Measurements from ENCODE around the gene SNX7.
A peak's percentile ranks its signal among the peaks of the same experiment; 100 is the strongest.

Gene SNX7

DNA sequence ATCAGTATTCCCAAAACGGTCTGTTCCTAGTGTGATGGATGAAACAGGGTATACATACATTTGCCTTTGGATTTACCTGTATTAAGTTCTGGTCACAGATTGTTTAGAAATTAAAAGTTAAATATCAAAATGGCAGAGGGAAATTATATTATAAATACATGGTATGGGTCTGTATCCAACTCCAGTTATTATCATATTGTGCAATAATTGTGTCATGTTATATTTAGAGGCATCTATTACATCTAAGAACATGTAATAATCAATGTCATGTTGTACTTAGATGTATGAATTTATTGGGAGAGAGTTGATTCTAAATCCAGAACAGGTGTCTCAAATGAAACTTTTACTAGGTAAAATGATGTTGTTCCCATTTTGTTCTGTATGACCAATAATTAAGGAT, 79.6 kb downstream of the SNX7 start:
- DNase-seq (ENCODE audit: low spot score): no peak
- in situ Hi-C loops (cut with MboI; ENCODE audit: low sequenced_read_pairs, unreplicated experiment): no loop called here
- TF ChIP-seq, protein P1, sequence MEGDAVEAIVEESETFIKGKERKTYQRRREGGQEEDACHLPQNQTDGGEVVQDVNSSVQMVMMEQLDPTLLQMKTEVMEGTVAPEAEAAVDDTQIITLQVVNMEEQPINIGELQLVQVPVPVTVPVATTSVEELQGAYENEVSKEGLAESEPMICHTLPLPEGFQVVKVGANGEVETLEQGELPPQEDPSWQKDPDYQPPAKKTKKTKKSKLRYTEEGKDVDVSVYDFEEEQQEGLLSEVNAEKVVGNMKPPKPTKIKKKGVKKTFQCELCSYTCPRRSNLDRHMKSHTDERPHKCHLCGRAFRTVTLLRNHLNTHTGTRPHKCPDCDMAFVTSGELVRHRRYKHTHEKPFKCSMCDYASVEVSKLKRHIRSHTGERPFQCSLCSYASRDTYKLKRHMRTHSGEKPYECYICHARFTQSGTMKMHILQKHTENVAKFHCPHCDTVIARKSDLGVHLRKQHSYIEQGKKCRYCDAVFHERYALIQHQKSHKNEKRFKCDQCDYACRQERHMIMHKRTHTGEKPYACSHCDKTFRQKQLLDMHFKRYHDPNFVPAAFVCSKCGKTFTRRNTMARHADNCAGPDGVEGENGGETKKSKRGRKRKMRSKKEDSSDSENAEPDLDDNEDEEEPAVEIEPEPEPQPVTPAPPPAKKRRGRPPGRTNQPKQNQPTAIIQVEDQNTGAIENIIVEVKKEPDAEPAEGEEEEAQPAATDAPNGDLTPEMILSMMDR (IDR thresholded peaks at IDR 0.05; ENCODE audit: borderline replicate concordance, control extremely low read depth, extremely low read depth, insufficient read depth, missing control alignments): no peak

DNA sequence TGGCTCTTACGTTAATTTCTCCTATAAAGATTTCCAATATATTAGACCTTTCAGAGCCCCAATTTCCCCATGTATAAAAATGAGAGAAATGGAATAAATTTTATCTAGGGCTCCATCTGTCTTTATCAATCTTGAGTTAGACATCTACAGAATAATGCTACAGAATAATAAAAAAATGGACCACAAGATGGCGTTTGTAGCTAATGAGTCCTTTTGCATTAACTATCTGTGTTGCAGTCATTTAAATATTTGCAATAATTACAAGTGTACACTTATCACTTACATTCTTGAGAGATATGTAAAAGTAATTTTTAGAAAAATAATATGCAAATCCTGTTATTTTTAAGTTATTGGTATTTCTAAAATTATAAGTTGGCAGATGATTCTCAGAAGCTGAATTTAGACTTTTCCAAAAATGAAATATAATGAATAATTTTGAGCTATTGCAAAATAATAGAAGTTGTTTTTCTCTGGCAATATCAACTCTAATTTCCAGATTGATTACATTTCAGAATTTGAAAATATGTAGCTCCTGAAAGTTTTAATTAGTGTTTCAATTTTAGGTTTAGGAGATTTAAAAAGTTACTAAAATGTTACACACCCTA, 87.7 kb downstream of the SNX7 start:
- TF ChIP-seq, protein P1 (IDR thresholded peaks at IDR 0.05; ENCODE audit: borderline replicate concordance, control extremely low read depth, extremely low read depth, insufficient read depth, missing control alignments): peak; percentile 26
- in situ Hi-C loops (cut with MboI; ENCODE audit: low sequenced_read_pairs, unreplicated experiment): no loop called here
- DNase-seq (ENCODE audit: low spot score): no peak

DNA sequence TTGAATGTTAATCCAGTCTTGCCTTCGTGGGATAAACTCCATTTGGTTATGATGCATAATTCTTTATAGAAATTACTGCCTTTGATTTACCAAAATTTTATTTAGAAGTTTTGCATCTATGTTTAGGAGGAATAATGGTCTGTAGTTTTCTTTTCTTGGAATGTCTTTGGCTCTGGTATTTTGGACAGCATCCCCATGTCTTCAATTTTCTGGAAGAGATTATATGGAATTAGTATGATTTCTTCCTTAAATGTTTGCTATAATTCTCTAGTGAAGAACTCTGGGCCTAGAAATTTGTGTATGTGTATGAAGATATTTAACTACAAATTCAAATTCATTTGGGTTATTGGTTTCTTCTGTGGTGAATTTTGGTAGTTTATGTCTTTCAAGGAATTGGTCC, 92.7 kb downstream of the SNX7 start:
- DNase-seq (ENCODE audit: low spot score): no peak
- TF ChIP-seq, protein P1 (IDR thresholded peaks at IDR 0.05; ENCODE audit: borderline replicate concordance, control extremely low read depth, extremely low read depth, insufficient read depth, missing control alignments): no peak
- in situ Hi-C loops (cut with MboI; ENCODE audit: low sequenced_read_pairs, unreplicated experiment): no loop called here

DNA sequence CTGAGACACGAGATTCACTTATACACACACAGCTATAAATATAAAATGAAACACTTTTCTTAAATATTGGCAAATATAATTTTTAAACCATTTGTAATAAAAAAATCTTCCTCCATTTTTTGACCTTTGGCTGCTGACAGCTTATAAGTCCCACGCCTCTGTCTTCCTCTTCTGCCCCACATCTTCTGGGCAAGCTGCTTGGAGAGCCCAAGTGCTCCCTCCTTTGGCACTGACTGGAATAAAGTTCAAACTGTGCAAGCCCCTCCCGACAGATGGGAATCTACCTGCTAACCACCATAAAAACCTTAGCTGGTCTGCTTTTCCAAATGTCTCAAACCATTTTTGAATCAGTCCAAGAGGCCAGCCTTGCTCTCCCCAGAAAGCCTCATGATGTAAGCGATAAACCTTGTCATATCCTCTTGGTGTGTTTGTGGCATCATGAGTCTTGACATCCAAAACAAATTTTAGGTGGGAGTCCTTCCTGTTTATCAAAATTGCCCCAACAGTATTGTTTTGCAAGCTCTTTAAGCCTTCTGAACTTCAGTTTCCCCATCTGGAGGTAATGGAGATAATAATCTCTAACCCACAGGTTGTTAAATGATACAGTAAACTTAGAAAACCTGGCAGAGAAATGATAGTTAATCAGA, 99.8 kb downstream of the SNX7 start:
- in situ Hi-C loops (cut with MboI; ENCODE audit: low sequenced_read_pairs, unreplicated experiment): no loop called here
- no peak for DNase-seq (ENCODE audit: low spot score)
- TF ChIP-seq, protein P1 (IDR thresholded peaks at IDR 0.05; ENCODE audit: borderline replicate concordance, control extremely low read depth, extremely low read depth, insufficient read depth, missing control alignments): no peak

DNA sequence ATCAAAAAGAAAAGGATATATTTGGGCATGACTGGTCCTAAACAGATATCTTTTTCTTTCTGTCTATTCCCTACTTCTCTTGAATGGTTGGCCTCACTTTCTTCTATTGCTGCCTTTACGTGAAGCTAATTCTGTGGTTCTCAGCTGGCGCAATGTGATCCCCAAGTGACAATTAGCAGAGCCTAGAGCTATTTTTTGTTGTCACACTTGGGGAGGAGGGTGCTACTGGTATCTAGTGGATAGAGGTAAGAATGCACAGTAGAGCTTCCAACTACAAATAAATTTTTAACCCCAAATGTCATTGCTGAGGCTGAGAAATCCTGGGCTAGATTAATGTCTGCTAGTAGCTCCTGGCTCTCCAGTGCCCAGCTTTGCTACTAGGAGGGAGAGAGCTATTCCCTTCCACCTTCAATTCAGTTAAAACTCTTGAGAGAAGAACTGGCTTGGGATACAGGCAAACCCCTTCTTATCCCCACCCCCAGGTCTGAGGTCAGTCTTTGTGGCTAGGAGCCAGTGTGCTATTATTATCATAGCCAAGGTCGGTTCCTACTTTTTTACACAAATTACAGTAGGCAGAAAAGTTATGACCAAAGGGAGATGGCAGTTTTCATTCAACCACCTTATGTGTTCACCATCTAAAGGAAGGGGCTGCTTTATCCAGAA, 102.1 kb downstream of the SNX7 start:
- no peak for DNase-seq (ENCODE audit: low spot score)
- in situ Hi-C loops (cut with MboI; ENCODE audit: low sequenced_read_pairs, unreplicated experiment): no loop called here
- TF ChIP-seq, protein P1 (IDR thresholded peaks at IDR 0.05; ENCODE audit: borderline replicate concordance, control extremely low read depth, extremely low read depth, insufficient read depth, missing control alignments): no peak

- in situ Hi-C loops (cut with MboI; ENCODE audit: low sequenced_read_pairs, unreplicated experiment): no loop called here
- no peak for DNase-seq (ENCODE audit: low spot score)
- TF ChIP-seq, protein P1 (IDR thresholded peaks at IDR 0.05; ENCODE audit: borderline replicate concordance, control extremely low read depth, extremely low read depth, insufficient read depth, missing control alignments): no peak
Observed at GRCh38 chr1:98764485-98764884, 103.0 kb downstream of the SNX7 start.
